Measurements from ENCODE around the gene TRIM32.

TRIM32 gene, protein sequence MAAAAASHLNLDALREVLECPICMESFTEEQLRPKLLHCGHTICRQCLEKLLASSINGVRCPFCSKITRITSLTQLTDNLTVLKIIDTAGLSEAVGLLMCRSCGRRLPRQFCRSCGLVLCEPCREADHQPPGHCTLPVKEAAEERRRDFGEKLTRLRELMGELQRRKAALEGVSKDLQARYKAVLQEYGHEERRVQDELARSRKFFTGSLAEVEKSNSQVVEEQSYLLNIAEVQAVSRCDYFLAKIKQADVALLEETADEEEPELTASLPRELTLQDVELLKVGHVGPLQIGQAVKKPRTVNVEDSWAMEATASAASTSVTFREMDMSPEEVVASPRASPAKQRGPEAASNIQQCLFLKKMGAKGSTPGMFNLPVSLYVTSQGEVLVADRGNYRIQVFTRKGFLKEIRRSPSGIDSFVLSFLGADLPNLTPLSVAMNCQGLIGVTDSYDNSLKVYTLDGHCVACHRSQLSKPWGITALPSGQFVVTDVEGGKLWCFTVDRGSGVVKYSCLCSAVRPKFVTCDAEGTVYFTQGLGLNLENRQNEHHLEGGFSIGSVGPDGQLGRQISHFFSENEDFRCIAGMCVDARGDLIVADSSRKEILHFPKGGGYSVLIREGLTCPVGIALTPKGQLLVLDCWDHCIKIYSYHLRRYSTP

DNA sequence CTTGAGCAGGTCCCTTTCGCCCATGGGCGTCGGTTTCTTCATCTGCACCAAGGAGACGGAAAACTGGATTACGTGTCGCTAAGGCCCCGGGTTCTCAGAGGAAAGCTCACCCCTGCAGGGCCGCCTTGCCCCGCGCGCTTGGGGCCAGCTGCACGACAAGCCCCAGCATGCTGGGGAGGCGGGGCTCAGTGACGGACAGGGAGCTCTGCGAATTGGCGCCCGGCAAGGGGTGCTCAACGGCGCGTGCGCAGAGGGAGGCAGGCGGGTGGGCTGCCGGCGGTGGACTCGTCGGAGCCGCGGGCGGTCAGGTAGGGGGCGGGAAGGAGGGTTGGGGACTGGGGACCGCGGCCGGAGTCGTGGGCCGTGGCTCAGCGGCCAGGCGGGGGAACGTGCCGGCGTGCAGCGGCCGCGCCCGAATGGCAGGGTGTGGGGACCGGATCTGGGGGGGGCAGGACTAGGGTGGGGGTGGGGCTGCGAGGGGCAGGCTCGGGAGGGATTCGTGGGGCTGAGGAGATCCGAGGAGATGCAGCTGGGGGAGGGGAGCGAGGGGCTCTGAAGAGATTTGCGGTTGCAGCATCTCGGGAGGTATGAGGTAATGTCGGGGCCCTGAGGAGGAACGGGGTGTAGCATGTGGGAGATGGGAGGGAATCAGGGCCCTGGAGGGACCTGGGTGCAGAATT is at the start of gene TRIM32:
Gene TRIM32 (plus strand): TSS at position 232 of the 680 bp plus-strand sequence. CDS start 10,438 bp downstream, outside the sequence.
- H3K4me3 ChIP-seq (ENCODE audit: low read depth, low read length, poor library complexity, severe bottlenecking), result peak within 1 kb of the TSS; percentile 99
- no peaks in the 10 kb centered on the region for H3K36me3 ChIP-seq (ENCODE audit: insufficient read depth, low read length)
- TF ChIP-seq, protein P1, sequence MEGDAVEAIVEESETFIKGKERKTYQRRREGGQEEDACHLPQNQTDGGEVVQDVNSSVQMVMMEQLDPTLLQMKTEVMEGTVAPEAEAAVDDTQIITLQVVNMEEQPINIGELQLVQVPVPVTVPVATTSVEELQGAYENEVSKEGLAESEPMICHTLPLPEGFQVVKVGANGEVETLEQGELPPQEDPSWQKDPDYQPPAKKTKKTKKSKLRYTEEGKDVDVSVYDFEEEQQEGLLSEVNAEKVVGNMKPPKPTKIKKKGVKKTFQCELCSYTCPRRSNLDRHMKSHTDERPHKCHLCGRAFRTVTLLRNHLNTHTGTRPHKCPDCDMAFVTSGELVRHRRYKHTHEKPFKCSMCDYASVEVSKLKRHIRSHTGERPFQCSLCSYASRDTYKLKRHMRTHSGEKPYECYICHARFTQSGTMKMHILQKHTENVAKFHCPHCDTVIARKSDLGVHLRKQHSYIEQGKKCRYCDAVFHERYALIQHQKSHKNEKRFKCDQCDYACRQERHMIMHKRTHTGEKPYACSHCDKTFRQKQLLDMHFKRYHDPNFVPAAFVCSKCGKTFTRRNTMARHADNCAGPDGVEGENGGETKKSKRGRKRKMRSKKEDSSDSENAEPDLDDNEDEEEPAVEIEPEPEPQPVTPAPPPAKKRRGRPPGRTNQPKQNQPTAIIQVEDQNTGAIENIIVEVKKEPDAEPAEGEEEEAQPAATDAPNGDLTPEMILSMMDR (IDR thresholded peaks at IDR 0.05; ENCODE audit: low read length), result no peak
- TF ChIP-seq EZH2 (IDR thresholded peaks at IDR 0.05; ENCODE audit: borderline replicate concordance, low read length), result no peak
- H3K27ac ChIP-seq (ENCODE audit: low read depth, low read length, poor library complexity, severe bottlenecking), result no peak within 1 kb of the TSS
- no peaks in the 10 kb centered on the region for H3K9me2 ChIP-seq (ENCODE audit: low read depth, low read length)
- H3K27me3 ChIP-seq (ENCODE audit: insufficient read depth, low read length), result no peaks in the 10 kb centered on the region
- peak within 1 kb of the TSS; percentile 93 for H3K9ac ChIP-seq (ENCODE audit: low read length)
- H3K79me2 ChIP-seq (ENCODE audit: insufficient read depth, low read length), result peaks cover 7% of the 10 kb centered on the region; the same call in 1 of the 2 replicates
- no peaks in the 10 kb centered on the region for H3F3A ChIP-seq (ENCODE audit: insufficient read depth, low read length)
- H2AFZ ChIP-seq (ENCODE audit: low read length), result peak within 1 kb of the TSS; percentile 29; the same call in 1 of the 2 replicates
- H3K9me3 ChIP-seq (ENCODE audit: low read length), result 0 out of 2 replicates have a peak, but pooled peaks cover 7% of the 10 kb centered on the region
- peaks cover 39% of the 10 kb centered on the region for H3K4me1 ChIP-seq (ENCODE audit: insufficient read depth, low read length, severe bottlenecking)
- no peaks in the 10 kb centered on the region for H4K20me1 ChIP-seq (ENCODE audit: insufficient read depth, low read length)
- H3K4me2 ChIP-seq (ENCODE audit: low read length), result peak within 1 kb of the TSS; percentile 81

- TF ChIP-seq EZH2 (IDR thresholded peaks at IDR 0.05; ENCODE audit: borderline replicate concordance, low read length), result no peak
- TF ChIP-seq, protein P1 (IDR thresholded peaks at IDR 0.05; ENCODE audit: low read length), result no peak
- Histone ChIP-seq H3K9me3 (ENCODE audit: low read length) (no peaks in the 10 kb centered on the region), H3K27ac (ENCODE audit: low read depth, low read length, poor library complexity, severe bottlenecking) (no peak overlapping the region), H3K27me3 (ENCODE audit: insufficient read depth, low read length) (no peaks in the 10 kb centered on the region), H3F3A (ENCODE audit: insufficient read depth, low read length) (no peaks in the 10 kb centered on the region), H3K4me2 (ENCODE audit: low read length) (no peak overlapping the region), H3K9ac (ENCODE audit: low read length) (no peak overlapping the region), H2AFZ (ENCODE audit: low read length) (no peak overlapping the region), H3K79me2 (ENCODE audit: insufficient read depth, low read length) (no peaks in the 10 kb centered on the region), H3K4me3 (ENCODE audit: low read depth, low read length, poor library complexity, severe bottlenecking) (no peak overlapping the region), H3K36me3 (ENCODE audit: insufficient read depth, low read length) (no peaks in the 10 kb centered on the region), H3K9me2 (ENCODE audit: low read depth, low read length) (no peaks in the 10 kb centered on the region), H4K20me1 (ENCODE audit: insufficient read depth, low read length) (no peaks in the 10 kb centered on the region), H3K4me1 (ENCODE audit: insufficient read depth, low read length, severe bottlenecking) (no peaks in the 10 kb centered on the region)
These were observed 47.8 kb upstream of the TRIM32 start for GRCh38 chr9:116639251-116639741.

GRCh38 chr9:116641292-116642059 is 45.6 kb upstream of the TRIM32 start:
- H3K27ac ChIP-seq (ENCODE audit: low read depth, low read length, poor library complexity, severe bottlenecking), result no peak overlapping the region
- H3K9me2 ChIP-seq (ENCODE audit: low read depth, low read length), result no peaks in the 10 kb centered on the region
- H3K27me3 ChIP-seq (ENCODE audit: insufficient read depth, low read length), result no peaks in the 10 kb centered on the region
- H3F3A ChIP-seq (ENCODE audit: insufficient read depth, low read length), result no peaks in the 10 kb centered on the region
- no peak overlapping the region for H3K4me2 ChIP-seq (ENCODE audit: low read length)
- H2AFZ ChIP-seq (ENCODE audit: low read length), result no peak overlapping the region
- no peak overlapping the region for H3K4me3 ChIP-seq (ENCODE audit: low read depth, low read length, poor library complexity, severe bottlenecking)
- H4K20me1 ChIP-seq (ENCODE audit: insufficient read depth, low read length), result no peaks in the 10 kb centered on the region
- H3K79me2 ChIP-seq (ENCODE audit: insufficient read depth, low read length), result no peaks in the 10 kb centered on the region
- no peaks in the 10 kb centered on the region for H3K9me3 ChIP-seq (ENCODE audit: low read length)
- no peak overlapping the region for H3K9ac ChIP-seq (ENCODE audit: low read length)
- no peak for TF ChIP-seq EZH2 (IDR thresholded peaks at IDR 0.05; ENCODE audit: borderline replicate concordance, low read length)
- TF ChIP-seq, protein P1 (IDR thresholded peaks at IDR 0.05; ENCODE audit: low read length), result no peak
- no peaks in the 10 kb centered on the region for H3K36me3 ChIP-seq (ENCODE audit: insufficient read depth, low read length)
- H3K4me1 ChIP-seq (ENCODE audit: insufficient read depth, low read length, severe bottlenecking), result no peaks in the 10 kb centered on the region

All from OCI-LY1 (cell line).